ENCODE data around the gene UST. TPM values are rescaled to one million over a fixed set of nuclear protein-coding genes. Genes with fewer than 3 reads are reported as not detected.

Gene UST
- total RNA-seq, 1 experiment from 2014 or later, result 32.1 TPM

- DNase-seq (ENCODE audit: low spot score), result no peak
- ChIA-PET CTCF (interaction anchor here (0.7 to 3.8 kb wide), 3 partner anchors 9 to 458 kb away, joined by 3 to 15 read pairs (median 4); no protein-coding TSS in a partner anchor), POLR2A (interaction anchor here (0.6 to 0.7 kb wide), 2 partner anchors 14 to 35 kb away, joined by 3 read pairs; no protein-coding TSS in a partner anchor)
- H3K4me3 Mint-ChIP-seq, result no peak overlapping the region
- H3K36me3 Mint-ChIP-seq, result peaks cover 8% of the 10 kb centered on the region
- no peaks in the 10 kb centered on the region for H3K27me3 Mint-ChIP-seq (ENCODE audit: low read depth)
- no peaks in the 10 kb centered on the region for H3K9me3 Mint-ChIP-seq
- peaks cover 56% of the 10 kb centered on the region for H3K4me1 Mint-ChIP-seq
- ATAC-seq, result no peak
- H3K27ac Mint-ChIP-seq, result no peak overlapping the region
- TF ChIP-seq PREB (CRISPR knock-in tag; IDR thresholded peaks at IDR 0.05; ENCODE audit: borderline replicate concordance) (no peak), ZNF416 (CRISPR knock-in tag; IDR thresholded peaks at IDR 0.05) (no peak), NR2C2 (CRISPR knock-in tag; IDR thresholded peaks at IDR 0.05) (no peak), TEAD4 (CRISPR knock-in tag; IDR thresholded peaks at IDR 0.05) (no peak), RELA (CRISPR knock-in tag; IDR thresholded peaks at IDR 0.05; ENCODE audit: borderline replicate concordance) (no peak), TEAD1 (CRISPR knock-in tag; IDR thresholded peaks at IDR 0.05) (no peak), ZNF219 (CRISPR knock-in tag; IDR thresholded peaks at IDR 0.05; ENCODE audit: borderline replicate concordance) (no peak), ARID4B (CRISPR knock-in tag; IDR thresholded peaks at IDR 0.05; ENCODE audit: borderline replicate concordance) (no peak), GRHL2 (CRISPR knock-in tag; IDR thresholded peaks at IDR 0.05; ENCODE audit: insufficient replicate concordance, severe bottlenecking) (no peak), SMAD4 (CRISPR knock-in tag; IDR thresholded peaks at IDR 0.05) (no peak)
- TF ChIP-seq, protein P1, sequence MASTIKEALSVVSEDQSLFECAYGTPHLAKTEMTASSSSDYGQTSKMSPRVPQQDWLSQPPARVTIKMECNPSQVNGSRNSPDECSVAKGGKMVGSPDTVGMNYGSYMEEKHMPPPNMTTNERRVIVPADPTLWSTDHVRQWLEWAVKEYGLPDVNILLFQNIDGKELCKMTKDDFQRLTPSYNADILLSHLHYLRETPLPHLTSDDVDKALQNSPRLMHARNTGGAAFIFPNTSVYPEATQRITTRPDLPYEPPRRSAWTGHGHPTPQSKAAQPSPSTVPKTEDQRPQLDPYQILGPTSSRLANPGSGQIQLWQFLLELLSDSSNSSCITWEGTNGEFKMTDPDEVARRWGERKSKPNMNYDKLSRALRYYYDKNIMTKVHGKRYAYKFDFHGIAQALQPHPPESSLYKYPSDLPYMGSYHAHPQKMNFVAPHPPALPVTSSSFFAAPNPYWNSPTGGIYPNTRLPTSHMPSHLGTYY (CRISPR knock-in tag; IDR thresholded peaks at IDR 0.05), result no peak
- TF ChIP-seq, protein P2, sequence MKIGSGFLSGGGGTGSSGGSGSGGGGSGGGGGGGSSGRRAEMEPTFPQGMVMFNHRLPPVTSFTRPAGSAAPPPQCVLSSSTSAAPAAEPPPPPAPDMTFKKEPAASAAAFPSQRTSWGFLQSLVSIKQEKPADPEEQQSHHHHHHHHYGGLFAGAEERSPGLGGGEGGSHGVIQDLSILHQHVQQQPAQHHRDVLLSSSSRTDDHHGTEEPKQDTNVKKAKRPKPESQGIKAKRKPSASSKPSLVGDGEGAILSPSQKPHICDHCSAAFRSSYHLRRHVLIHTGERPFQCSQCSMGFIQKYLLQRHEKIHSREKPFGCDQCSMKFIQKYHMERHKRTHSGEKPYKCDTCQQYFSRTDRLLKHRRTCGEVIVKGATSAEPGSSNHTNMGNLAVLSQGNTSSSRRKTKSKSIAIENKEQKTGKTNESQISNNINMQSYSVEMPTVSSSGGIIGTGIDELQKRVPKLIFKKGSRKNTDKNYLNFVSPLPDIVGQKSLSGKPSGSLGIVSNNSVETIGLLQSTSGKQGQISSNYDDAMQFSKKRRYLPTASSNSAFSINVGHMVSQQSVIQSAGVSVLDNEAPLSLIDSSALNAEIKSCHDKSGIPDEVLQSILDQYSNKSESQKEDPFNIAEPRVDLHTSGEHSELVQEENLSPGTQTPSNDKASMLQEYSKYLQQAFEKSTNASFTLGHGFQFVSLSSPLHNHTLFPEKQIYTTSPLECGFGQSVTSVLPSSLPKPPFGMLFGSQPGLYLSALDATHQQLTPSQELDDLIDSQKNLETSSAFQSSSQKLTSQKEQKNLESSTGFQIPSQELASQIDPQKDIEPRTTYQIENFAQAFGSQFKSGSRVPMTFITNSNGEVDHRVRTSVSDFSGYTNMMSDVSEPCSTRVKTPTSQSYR (CRISPR knock-in tag; IDR thresholded peaks at IDR 0.05), result no peak
- TF ChIP-seq, protein P3, sequence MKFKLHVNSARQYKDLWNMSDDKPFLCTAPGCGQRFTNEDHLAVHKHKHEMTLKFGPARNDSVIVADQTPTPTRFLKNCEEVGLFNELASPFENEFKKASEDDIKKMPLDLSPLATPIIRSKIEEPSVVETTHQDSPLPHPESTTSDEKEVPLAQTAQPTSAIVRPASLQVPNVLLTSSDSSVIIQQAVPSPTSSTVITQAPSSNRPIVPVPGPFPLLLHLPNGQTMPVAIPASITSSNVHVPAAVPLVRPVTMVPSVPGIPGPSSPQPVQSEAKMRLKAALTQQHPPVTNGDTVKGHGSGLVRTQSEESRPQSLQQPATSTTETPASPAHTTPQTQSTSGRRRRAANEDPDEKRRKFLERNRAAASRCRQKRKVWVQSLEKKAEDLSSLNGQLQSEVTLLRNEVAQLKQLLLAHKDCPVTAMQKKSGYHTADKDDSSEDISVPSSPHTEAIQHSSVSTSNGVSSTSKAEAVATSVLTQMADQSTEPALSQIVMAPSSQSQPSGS (CRISPR knock-in tag; IDR thresholded peaks at IDR 0.05; ENCODE audit: borderline replicate concordance, low read depth), result no peak
Observed at GRCh38 chr6:149035766-149036165, 288.9 kb downstream of the UST start.

Data from WTC11 (cell line).